ENCODE data around the gene WRNIP1.

WRNIP1 gene

DNA sequence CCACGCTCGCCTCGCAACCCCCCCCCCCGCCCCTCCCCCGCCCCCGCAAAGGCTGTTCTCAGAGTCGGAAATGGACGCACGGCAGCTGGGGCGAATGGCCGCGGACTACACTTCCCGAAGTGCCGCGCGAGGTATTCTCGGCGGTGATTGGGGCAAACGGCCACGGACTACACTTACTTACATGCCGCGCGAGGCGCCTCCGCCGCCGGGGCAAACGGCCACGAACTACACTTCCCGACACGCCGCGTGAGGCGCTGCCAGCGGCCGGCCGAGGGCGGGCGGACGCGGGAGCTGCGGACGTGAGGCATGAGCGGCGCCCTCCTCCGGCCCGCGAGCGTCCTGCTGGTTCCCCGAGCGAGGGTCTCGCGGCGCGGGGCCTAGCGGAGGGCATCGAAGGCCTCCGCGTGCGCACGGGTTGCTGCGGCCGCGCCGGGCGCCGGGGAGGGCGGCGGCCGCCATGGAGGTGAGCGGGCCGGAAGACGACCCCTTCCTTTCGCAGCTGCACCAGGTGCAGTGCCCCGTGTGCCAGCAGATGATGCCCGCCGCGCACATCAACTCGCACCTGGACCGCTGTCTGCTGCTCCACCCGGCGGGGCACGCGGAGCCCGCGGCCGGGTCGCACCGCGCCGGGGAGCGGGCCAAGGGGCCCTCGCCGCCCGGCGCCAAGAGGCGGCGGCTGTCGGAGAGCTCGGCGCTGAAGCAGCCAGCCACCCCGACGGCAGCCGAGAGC, at the start of gene WRNIP1:
Gene WRNIP1, plus strand, starts transcription at position 228 of the 730 bp plus-strand sequence. Its CDS starts 230 bp downstream, at position 458.
- in situ Hi-C loops (cut with MboI; ENCODE audit: low sequenced_read_pairs), result no loop called here

DNA sequence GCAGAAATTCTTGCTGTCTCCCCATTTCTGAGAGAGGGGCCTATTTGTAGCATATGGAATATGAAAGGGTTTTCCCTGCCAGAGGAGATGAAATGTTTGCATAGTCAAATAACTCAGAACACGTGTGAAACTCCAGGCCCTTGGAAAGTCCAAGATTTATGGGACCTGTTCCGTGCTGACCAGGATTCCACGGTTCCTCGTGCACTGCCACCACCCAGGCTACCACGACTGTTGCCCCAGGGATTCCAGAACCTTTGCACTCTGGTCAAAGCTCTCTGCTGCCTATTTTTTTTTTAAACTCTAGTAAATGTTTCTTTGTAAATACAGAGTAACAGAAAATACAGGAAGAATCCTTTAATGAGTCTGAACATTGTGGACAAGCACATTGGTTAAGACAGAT, 49.5 kb upstream of the WRNIP1 start:
- in situ Hi-C loops (cut with MboI; ENCODE audit: low sequenced_read_pairs), result no loop called here

DNA sequence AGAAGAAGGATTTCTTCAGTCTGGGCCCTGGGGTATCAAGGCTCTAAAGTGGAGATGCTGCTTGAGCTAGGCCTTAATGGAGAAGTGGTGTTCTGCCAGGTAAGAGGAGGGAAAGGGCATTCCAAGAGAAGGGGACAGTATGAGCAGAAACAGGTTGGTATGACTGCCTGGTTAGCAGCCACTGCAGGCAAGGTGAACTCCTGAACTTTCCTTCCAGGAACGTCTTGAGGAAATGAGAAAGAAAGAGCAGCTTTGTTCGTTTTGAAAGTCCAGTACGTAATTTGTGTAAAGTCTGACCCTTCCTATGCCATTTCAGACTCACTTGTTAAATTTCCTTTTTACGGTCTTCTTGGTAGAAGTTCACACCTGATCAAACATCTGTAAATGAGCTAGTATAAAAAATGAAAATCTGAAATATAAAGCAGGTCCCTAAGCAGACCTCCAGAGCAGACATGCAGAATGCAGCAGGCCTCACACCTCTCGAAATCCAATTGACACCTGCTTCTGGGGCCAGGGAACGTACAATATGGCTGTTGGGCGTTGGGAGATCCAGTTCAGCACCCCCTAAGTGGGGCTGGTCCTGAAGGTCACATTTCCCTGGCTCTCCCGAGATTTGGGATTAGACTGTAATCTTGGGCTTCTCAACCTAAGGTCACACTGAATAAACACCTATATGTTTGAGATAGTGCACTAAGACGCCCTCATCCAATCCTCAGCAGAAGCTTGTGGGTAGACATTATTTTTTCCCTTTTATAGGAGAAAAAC, 48.1 kb upstream of the WRNIP1 start:
- in situ Hi-C loops (cut with MboI; ENCODE audit: low sequenced_read_pairs), result no loop called here

DNA sequence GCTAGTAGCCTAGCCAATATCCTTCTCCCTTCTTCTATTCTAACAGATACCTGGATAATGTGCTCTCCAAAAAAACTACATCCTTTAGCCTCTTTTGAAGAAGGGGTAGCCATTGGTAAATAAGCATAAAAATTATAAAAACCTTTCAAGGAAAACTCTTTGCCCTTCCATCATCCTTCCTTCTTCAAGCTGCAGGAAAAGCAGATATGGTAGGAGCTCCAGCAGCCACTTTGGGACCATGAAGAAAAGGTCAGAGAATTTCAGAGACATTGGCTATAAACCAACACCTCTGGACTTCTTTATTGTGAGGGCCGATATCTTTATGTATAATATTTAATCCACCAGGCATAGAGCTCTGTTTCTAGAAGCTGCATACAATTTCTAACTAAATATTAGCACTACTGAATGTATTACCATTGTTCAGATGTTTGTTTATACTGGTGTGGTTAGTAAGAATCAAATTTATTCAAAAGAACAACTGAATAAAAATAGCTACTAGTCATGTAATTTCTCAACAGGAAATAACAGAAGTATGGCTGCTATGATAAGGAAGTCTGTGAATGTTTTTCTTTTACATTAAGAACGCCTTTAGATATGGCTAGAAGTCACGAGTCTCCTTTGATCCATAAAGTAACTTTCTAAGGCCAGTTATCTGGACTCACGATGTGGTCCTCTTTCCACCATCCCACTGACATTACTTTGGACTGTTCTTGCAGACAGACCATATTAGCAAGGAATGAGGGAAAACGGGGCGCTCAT, 46.7 kb upstream of the WRNIP1 start:
- in situ Hi-C loops (cut with MboI; ENCODE audit: low sequenced_read_pairs), result no loop called here

DNA sequence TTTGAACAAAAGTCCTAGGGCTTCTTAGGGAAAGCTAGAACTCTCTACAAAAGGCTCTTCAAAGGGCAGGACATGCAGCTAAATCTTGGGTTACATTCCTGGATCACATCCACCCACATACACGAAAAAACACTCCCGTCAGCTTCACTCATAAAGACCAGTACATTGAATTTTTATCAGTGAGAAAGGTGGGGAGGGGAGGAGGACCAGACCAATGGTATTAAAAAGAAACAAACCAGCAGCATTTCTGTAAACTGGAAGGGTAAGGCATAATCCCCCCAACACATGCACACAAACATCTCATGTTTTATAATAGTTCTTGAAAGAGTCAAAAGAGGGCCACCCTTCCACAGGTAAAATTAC, 46.1 kb upstream of the WRNIP1 start:
- in situ Hi-C loops (cut with MboI; ENCODE audit: low sequenced_read_pairs), result no loop called here

DNA sequence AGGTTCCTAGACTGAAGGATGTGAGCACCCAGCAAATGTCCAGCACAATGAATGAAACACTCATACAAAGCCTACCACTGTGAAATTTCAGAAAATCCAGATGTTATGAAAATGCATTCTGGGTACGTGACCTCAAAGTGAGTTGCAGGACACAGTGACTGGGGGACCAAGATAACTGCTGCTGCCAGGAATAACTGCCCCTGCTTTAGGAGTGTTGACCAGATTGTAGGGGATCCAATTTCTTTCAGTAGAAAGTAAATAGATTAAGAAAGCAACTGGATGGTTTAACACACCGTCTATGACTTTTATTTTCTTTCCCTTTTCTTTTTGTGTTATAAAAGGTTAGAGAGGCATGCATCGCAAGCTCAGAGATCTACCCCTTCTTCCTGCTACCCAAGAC, 44.0 kb upstream of the WRNIP1 start:
- in situ Hi-C loops (cut with MboI; ENCODE audit: low sequenced_read_pairs), result no loop called here

DNA sequence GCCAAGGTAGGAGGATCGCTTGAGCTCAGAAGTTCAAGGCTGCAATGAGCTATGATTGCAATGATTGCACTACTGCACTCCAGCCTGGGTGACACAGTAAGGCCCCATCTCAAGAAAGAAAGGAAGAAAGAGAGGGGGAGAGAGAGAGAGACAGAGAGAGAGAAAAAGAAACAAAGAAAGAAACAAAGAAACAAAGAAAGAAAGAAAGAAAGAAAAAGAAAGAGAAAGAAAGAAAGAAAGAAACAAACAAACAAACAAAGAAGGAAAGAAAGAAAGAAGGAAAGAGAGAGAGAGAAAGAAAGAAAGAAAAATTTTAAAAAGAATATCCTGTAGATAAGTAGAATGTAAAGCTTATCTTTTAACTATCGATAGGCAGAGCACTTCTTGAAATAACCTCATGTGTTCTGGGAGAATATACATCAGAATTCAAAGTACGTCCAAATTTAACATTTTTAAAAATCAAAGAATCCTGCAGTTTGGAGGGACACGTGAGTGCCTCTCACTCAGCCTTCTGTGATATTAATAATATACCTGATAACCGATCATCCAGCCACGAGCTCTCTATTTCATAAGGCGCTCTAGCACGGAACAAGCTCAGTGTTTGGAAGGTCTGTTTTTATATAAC, 39.7 kb upstream of the WRNIP1 start:
- in situ Hi-C loops (cut with MboI; ENCODE audit: low sequenced_read_pairs), result no loop called here

DNA sequence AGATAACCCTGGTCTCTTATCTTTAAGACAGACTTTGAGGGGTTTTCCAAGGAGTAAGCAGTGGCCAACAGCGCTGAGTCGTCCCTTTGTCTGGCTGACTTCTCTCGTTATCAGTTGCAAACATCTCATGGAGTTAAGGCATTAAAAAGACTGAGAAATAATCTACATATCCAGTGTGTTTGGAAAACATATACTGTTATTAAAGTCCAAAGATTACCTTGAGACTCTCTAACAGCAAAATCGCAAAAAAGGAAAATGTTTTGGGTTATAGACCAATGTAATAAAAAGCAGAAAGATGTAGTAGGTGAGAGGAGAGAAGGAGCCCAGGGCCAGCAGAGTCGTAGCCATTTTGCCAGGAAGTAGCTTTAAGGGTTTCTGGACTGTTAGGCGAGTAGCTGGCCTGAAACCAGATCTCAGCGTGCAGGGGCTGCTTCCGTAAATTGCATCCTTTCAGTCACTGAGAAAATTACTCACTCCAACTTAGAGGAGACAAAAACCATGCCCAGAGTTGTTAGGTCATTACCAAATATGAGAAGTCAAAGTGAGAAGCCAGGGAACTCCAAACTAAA, 39.1 kb upstream of the WRNIP1 start:
- in situ Hi-C loops (cut with MboI; ENCODE audit: low sequenced_read_pairs), result no loop called here

DNA sequence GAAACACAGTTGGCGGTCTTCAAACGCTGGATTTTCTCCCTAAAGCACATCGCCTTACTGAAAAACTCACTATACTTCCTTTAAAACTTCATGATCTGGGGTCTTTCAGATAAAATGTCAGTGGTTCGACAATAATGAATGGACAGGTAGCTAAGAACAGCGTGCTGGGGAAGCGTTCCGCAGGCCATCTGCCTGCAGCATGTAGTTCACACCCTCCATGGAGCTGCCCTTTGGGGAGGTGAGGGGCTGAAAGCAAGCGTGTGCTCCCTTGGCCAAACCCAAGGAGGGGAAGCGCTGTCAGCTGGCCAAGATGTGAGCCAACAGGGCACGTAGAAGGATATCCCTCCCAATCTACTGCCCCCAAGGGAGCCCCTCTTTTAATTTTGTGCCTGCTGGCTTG, 35.3 kb upstream of the WRNIP1 start:
- in situ Hi-C loops (cut with MboI; ENCODE audit: low sequenced_read_pairs), result no loop called here

DNA sequence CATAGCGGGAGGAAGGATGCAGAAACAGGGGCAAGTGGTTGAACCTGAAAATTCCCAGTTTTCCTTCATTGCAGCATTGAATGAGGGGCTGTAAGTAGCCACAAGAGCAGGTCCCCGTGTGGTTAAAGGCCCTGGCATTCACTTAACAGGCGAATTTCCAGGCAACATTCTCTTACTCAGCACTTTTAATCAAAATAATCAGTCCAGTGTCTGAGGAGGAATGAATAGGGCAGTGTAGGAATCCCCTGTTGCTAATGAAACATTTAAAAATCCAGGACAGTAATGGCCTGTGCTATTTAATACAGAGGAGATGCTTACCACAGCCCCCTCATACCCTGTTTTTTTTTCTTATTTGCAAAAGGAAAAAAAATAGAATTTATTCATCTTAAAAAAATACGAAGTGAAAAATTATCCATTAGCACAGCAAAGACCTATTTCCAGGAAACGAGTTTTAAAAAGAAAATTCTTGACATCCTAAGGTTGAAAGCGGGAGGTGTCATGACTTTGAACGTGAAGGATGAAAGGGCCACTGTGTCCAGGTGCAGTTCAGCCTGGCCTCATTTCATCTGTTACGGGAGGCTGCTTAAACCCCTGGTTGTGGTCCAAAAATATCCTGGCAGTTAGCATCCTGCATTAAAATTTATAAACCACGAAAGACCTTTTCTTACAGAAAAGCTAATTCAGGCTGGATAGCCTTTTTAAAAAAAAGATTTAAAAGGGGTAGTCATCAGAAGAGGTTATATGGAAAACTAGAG, 34.7 kb upstream of the WRNIP1 start:
- in situ Hi-C loops (cut with MboI; ENCODE audit: low sequenced_read_pairs), result no loop called here

DNA sequence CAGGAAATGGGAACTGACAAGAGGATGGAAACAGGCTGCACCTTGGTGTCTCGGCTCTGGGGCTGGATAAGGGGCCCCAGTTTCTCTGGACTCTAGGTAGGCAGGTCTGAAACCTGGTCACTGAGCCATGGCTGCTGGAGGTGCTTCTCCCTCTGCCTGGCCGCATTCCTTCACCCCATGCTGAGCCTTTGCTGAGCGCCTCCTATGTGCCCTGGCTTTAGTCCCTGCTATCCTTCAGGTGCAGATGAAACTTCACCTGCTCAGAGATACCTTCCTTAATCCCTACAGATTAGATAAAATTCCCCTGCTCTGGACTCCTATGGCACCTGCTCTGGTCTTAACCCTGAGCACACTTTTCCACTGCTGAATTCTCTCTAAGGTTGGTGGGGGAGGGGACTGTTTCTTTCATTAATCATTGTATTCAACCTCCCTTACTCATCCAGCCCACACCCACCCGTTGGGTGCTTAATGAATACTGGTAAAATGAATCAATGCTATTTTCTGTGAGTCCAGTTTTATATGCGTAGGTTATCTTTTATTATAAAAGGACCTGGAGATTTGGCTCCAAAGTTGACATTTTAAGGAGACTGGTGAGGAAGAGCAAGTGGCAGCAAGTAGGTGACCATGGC, 33.8 kb upstream of the WRNIP1 start:
- in situ Hi-C loops (cut with MboI; ENCODE audit: low sequenced_read_pairs), result no loop called here

DNA sequence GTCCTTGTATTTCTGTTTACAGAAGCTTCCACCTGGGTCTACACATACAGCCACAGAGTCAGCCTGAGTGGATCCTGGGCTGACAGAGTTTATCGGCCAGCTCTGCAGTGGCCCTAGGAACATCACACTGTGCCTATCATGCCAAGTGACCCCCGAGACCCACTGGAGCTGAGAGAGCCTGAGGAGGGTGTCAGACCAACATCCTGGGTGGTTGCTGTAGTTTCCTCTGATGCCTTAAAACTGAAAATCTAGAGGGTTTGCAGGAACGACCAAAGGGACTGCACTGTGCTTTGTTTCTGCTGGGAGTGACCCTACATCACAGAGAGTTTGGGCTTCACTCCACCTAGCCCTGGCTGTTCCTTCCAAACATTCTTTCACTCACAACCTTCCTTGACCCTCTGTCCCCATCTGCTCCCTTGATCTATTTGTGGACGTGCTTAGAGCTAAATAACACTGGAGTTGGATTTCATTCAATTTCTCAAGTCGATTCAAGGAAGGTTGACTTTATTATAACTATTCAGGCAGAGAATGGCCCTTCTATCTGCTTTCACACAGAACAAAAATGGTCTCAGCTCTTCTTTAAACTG, 32.6 kb upstream of the WRNIP1 start:
- in situ Hi-C loops (cut with MboI; ENCODE audit: low sequenced_read_pairs), result no loop called here

DNA sequence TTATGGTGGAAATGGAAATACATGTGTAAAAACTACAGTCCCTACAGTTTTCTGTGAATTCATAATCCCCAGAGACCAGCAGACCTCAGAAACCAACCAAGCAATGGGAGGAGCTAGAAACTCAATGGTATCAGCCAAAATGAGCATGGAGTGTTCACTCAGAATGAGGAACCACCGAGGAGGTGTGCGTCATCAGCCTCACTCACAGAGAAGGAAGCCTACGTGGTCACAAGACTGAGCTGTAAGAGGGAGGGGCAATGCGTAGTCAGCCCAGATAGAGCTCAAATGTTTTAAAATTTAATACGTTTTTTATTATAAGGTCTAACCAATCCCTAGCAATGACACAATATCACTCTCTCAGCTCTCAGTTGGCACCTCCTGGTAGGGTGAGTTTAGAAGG, 31.9 kb upstream of the WRNIP1 start:
- in situ Hi-C loops (cut with MboI; ENCODE audit: low sequenced_read_pairs), result no loop called here

DNA sequence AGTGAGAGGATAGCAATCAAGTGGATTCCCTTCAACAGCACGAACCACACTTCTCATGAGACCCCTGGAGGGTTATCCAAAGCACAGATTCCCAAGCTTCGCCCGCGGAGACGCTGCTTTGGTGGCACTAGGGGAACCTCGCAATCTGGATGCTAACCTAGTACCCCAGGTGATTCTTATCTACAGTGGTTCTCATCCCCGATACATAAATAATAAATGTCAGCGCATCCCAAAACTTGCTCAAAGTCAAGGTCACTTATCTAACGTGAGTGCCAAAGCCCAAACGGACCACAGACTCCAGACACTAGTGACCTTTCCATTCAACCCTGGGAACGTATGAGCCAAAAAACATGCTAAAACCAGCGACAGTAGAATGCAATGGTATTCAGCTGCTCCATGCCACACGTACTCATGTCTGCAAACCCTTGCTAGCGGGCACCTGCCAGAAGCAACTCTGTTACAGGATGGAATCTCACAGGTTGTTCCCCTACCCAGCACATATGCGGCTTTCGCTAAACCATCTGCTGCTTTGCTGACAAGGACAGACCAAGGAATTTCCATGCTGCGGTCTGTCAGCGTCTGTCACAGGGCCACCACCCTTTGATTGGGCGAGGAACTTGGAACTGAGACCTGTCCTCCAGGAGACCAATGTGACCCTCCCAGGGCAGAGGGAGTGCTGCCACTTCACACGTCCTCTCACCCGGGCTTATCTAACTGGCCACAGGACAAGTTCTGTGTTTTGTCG, 31.3 kb upstream of the WRNIP1 start:
- in situ Hi-C loops (cut with MboI; ENCODE audit: low sequenced_read_pairs), result no loop called here

DNA sequence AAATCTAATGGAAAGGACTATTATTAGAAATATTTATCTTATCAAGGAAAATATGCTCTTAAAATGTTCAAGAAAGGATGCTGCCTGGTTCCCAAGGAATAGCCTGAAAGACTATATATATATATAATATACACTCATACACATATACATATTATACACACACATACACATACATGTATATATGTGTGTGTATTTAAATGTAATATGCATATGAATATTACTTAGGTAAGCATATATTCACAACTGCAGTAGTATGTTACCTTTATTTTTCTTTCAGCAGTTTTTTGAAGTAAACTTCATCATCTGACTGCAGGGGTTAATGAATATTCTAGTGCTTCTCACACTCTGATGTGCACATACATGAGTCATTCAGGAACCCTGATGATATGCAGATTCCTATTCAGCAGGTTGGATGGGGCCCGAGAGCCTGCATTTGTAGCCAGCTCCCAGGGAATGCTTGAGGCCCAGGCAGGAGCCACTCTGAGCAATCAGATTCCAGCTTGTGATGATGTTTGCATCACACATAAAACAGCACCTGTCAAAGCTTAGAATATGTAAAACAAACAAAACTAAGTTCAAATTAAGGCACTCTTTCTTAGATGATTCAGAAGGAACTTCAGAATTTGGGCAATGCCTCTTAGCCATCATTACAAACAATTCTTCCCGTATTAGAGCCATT, 30.6 kb upstream of the WRNIP1 start:
- in situ Hi-C loops (cut with MboI; ENCODE audit: low sequenced_read_pairs), result no loop called here

DNA sequence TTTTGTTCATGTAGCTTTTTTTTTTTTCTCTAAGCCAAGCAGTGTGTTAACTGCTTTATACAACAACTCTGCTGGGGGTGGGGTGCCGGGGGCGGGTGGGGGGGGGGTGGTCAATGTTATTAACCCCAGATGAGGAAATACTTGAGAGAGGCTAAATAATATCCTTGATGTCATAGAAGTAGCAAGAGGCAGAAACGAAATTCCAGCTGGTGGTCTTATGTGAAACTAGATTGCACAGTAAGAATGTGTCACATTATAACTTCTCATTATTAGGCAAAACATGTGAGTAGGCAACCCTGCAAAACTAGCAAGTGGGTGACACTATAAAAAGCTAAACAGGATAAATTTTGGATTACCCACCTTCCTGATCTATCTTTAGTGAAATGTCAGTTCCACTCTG, 27.3 kb upstream of the WRNIP1 start:
- in situ Hi-C loops (cut with MboI; ENCODE audit: low sequenced_read_pairs), result no loop called here

DNA sequence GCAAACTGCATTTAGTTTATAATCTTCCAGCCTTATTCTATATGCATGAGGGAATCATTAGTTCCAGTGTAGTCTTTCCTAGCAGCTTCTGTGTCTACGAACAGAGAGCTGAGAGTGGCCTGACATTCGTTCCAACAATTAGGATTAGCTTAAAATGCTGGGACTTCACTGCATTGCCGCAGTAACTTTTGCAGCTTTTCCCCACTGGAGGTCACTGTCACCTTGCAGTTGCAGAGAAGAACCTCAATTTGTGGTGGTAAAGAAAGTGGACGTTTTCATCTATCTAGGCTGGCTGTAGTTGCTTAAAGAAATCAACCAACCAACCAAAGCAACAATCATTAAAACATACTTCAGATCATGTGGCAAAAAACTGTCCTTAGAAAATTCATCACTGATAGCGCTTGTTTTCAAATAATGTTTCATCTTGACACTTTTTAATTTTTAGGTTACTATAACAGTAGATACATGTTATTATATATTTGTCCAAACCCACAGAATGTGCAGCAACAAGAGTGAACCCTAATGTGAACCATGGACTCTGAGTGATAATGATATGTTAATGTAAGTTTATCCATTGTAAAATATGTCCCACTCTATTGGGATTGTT, 26.7 kb upstream of the WRNIP1 start:
- in situ Hi-C loops (cut with MboI; ENCODE audit: low sequenced_read_pairs), result no loop called here

DNA sequence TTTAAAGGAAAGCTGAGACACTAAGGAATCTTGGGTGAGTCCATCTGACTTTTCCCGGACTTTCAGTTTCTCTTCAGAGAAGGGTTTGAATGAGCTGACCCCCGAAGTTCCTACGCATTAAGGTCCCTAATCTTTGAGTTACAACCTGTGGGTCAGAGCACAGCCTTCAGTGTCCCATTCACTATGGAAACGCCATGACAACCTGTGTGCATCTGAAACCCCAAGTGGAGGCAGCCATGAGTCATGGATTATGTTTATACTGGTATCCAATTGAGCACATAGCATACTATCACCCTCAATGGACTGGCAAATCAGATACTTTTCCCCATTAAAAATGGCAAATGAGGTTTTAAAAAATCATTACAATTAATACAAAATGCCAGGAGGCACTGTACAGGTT, 25.9 kb upstream of the WRNIP1 start:
- in situ Hi-C loops (cut with MboI; ENCODE audit: low sequenced_read_pairs), result no loop called here

Measured in HL-60/S4 treated with retinoic acid at 250 ng/mL for 4 days and 3 days (cell line).